GM18861 (cell line): Measurements from ENCODE around the gene RNH1.
A peak's percentile ranks its signal among the peaks of the same experiment; 100 is the strongest.

Source experiments
- ATAC-seq: cut with Tn5 transposase; IDR thresholded peaks from one replicate; pipeline ENCODE4 v1.9.1; 2021; ENCODE audit not compliant: unreplicated experiment

RNH1 gene

GRCh38 chr11:459511-460220 is 47.4 kb downstream of the RNH1 start:
- no peak for ATAC-seq

GRCh38 chr11:457111-457760 is 49.8 kb downstream of the RNH1 start:
- no peak for ATAC-seq

- ATAC-seq = no peak
These were observed 50.5 kb downstream of the RNH1 start for GRCh38 chr11:456533-456932.

GRCh38 chr11:455566-456147 is 51.4 kb downstream of the RNH1 start:
- ATAC-seq = no peak

- no peak for ATAC-seq
These were observed 52.1 kb downstream of the RNH1 start for GRCh38 chr11:454801-455565.

- ATAC-seq = no peak
These were observed 53.0 kb downstream of the RNH1 start for GRCh38 chr11:454043-454442.

- ATAC-seq = no peak
These were observed 53.5 kb downstream of the RNH1 start for GRCh38 chr11:453564-453963.

GRCh38 chr11:452916-453527 is 54.0 kb downstream of the RNH1 start:
- ATAC-seq = no peak

GRCh38 chr11:452203-452744 is 54.8 kb downstream of the RNH1 start:
- no peak for ATAC-seq

- ATAC-seq = no peak
These were observed 55.3 kb downstream of the RNH1 start for GRCh38 chr11:451738-452137.

- ATAC-seq = no peak
These were observed 56.1 kb downstream of the RNH1 start for GRCh38 chr11:450809-451451.

- ATAC-seq = peak; percentile 65
These were observed 56.9 kb downstream of the RNH1 start, which contains the start of gene PTDSS2 for GRCh38 chr11:449889-450808. PTDSS2 (plus strand) TSS chr11:450279; CDS start chr11:450456, 177 bp downstream.

GRCh38 chr11:447923-448731 is 58.9 kb downstream of the RNH1 start:
- ATAC-seq = peak; percentile 40

GRCh38 chr11:446891-447290 is 60.2 kb downstream of the RNH1 start:
- no peak for ATAC-seq

GRCh38 chr11:445765-446588 is 61.1 kb downstream of the RNH1 start:
- no peak for ATAC-seq
